Smooth muscle cell (in vitro differentiated cells): ENCODE results near the gene PET100. TPM values are rescaled to one million over a fixed set of nuclear protein-coding genes. Genes with fewer than 3 reads are reported as not detected.

Source experiments
- DNase-seq: peaks from one replicate; lab custom pipeline; 2025; ENCODE audit not compliant: unreplicated experiment; lab: John Stamatoyannopoulos, UW
- H2AFZ ChIP-seq: fragments of 200-600 bp; sonication (generic); 2 replicates; pipeline ENCODE4 v1.6.0; 2016; ENCODE audit warnings: antibody characterized with exemption, low read depth, mild to moderate bottlenecking
- H3F3A ChIP-seq: fragments of 200-600 bp; sonication (generic); 2 replicates; pipeline ENCODE4 v1.6.0; 2017; ENCODE audit warnings: antibody characterized with exemption, low read depth
- H3K27ac ChIP-seq: fragments of 200-600 bp; sonication (generic); 2 replicates; pipeline ENCODE4 v1.5.1; 2016; ENCODE audit warnings: low read depth, mild to moderate bottlenecking
- H3K27me3 ChIP-seq: fragments of 200-600 bp; sonication (generic); 2 replicates; pipeline ENCODE4 v1.6.1; 2016; ENCODE audit warnings: low read depth, mild to moderate bottlenecking
- H3K36me3 ChIP-seq: fragments of 200-600 bp; sonication (generic); 2 replicates; pipeline ENCODE4 v1.5.1; 2016; ENCODE audit warnings: low read depth
- H3K4me1 ChIP-seq: fragments of 200-600 bp; sonication (generic); 2 replicates; pipeline ENCODE4 v1.5.1; 2016; ENCODE audit warnings: low read depth
- H3K4me2 ChIP-seq: fragments of 200-600 bp; sonication (generic); 2 replicates; pipeline ENCODE4 v1.6.0; 2016; ENCODE audit warnings: mild to moderate bottlenecking
- H3K4me3 ChIP-seq: fragments of 200-600 bp; sonication (generic); 2 replicates; pipeline ENCODE4 v1.5.1; 2016; ENCODE audit warnings: mild to moderate bottlenecking
- H3K79me2 ChIP-seq: fragments of 200-600 bp; sonication (generic); 2 replicates; pipeline ENCODE4 v1.6.0; 2016; ENCODE audit warnings: low read depth, mild to moderate bottlenecking
- H3K9ac ChIP-seq: fragments of 200-600 bp; sonication (generic); 2 replicates; pipeline ENCODE4 v1.6.0; 2016; ENCODE audit warnings: low read depth
- H3K9me3 ChIP-seq: fragments of 200-600 bp; sonication (generic); replicated peaks from 2 replicates; pipeline ENCODE4 v1.5.1; 2016; ENCODE audit warnings: low read depth
- H4K20me1 ChIP-seq: fragments of 200-600 bp; sonication (generic); 2 replicates; pipeline ENCODE4 v1.6.0; 2016; ENCODE audit warnings: low read depth
- WGBS: methylation state at CpG from one replicate; pipeline ENCODE4 v1.1.7; 2016; ENCODE audit warnings: low lambda C conversion rate; 5-methylcytosine and 5-hydroxymethylcytosine counted together
- polyA plus RNA-seq: library from polyadenylated mRNA; unstranded; fragments of >200 nt; fragmentation: Nextera tagmentation; extraction: Ambion mirVana; gene quantifications from 2 replicates; pipeline ENCODE4 v1.2.1, GENCODE V29; 2016
- total RNA-seq: library from RNA; depleted of rRNA; stranded (reverse); fragments of >200 nt; gene quantifications from 2 replicates; pipeline ENCODE4 v1.2.3, GENCODE V29; 2014
- TF ChIP-seq, protein P1 (sequence below): fragments of 200-600 bp; sonication (generic); IDR thresholded peaks from 2 replicates; pipeline ENCODE4 v1.5.1; 2017; ENCODE audit warnings: borderline replicate concordance, mild to moderate bottlenecking, antibody characterized with exemption; ENCODE audit not compliant: insufficient read depth, poor library complexity, severe bottlenecking

Gene PET100
- total and polyA plus RNA-seq, 2 experiments from 2014 or later, result 22.1 to 354 TPM

DNA sequence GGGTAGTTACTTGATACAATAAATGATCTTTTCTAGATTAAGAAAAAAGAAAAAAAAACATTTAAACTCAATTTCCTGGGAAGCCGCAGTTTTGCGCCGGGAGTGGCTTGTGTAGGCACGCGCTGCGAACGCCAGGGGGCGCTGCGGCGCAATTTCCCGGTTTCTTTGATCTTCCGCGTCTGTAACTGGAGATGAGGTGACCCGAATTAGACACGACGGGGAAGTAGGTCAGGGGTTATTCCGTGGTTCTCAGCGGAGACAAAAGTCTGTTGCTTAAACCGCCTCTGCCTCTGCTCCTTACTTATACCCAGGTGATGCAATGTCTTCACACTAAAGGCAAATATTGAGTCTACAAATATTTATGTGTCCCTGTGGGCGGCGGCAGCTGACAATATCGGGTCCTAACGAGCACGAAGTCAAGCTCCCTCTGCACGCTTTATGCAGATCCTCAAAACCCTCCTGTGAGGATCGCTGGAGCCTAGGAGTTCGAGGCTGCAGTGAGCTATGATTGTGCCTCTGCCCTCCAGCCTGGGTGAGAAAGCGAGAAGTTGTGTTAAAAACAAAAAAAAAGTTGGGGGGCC, 22.6 kb downstream of the PET100 start:
- Histone ChIP-seq H3K4me3 (peak overlapping the region; percentile 19), H3K4me1 (no peaks in the 10 kb centered on the region), H3K9me3 (no peaks in the 10 kb centered on the region), H2AFZ (peak overlapping the region; percentile 64), H3K4me2 (peak overlapping the region; percentile 82), H3K27me3 (no peaks in the 10 kb centered on the region), H4K20me1 (no peaks in the 10 kb centered on the region), H3K9ac (no peak overlapping the region), H3K36me3 (no peaks in the 10 kb centered on the region), H3F3A (no peaks in the 10 kb centered on the region), H3K27ac (no peak overlapping the region), H3K79me2 (no peaks in the 10 kb centered on the region)
- TF ChIP-seq, protein P1, sequence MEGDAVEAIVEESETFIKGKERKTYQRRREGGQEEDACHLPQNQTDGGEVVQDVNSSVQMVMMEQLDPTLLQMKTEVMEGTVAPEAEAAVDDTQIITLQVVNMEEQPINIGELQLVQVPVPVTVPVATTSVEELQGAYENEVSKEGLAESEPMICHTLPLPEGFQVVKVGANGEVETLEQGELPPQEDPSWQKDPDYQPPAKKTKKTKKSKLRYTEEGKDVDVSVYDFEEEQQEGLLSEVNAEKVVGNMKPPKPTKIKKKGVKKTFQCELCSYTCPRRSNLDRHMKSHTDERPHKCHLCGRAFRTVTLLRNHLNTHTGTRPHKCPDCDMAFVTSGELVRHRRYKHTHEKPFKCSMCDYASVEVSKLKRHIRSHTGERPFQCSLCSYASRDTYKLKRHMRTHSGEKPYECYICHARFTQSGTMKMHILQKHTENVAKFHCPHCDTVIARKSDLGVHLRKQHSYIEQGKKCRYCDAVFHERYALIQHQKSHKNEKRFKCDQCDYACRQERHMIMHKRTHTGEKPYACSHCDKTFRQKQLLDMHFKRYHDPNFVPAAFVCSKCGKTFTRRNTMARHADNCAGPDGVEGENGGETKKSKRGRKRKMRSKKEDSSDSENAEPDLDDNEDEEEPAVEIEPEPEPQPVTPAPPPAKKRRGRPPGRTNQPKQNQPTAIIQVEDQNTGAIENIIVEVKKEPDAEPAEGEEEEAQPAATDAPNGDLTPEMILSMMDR, result peak; percentile 98
- WGBS, result 12% methylated on average over 28 of the region's 28 CpGs
- DNase-seq, result peak; percentile 66

DNA sequence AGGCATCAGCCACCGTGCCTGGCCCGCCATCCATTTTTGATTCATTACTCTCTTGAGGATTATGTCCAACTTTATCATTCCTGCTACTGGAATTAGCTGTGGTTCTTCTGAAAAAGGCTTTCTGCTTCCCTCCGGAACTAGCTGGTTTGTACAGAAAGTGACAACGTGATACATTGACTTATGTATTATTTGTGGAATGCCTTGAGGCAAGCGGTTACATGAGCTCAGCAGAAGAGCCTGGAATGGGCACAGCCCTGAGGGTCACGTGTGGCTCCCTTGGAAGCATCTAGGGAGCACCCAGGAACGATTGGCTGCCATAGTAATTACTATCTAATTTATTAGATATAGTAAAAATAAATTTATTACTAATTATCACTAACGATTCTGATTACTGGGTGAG, 24.8 kb downstream of the PET100 start:
- H2AFZ ChIP-seq, result no peak overlapping the region
- H3K27ac ChIP-seq, result no peak overlapping the region
- TF ChIP-seq, protein P1, result no peak
- H3K4me1 ChIP-seq, result no peaks in the 10 kb centered on the region
- H3K4me2 ChIP-seq, result no peak overlapping the region
- 56% methylated on average over 8 of the region's 8 CpGs for WGBS
- no peak for DNase-seq
- peaks cover 7% of the 10 kb centered on the region for H3K27me3 ChIP-seq
- H4K20me1 ChIP-seq, result no peaks in the 10 kb centered on the region
- H3K9me3 ChIP-seq, result no peaks in the 10 kb centered on the region
- no peak overlapping the region for H3K4me3 ChIP-seq
- no peaks in the 10 kb centered on the region for H3F3A ChIP-seq
- no peaks in the 10 kb centered on the region for H3K79me2 ChIP-seq
- H3K36me3 ChIP-seq, result no peaks in the 10 kb centered on the region
- no peak overlapping the region for H3K9ac ChIP-seq

DNA sequence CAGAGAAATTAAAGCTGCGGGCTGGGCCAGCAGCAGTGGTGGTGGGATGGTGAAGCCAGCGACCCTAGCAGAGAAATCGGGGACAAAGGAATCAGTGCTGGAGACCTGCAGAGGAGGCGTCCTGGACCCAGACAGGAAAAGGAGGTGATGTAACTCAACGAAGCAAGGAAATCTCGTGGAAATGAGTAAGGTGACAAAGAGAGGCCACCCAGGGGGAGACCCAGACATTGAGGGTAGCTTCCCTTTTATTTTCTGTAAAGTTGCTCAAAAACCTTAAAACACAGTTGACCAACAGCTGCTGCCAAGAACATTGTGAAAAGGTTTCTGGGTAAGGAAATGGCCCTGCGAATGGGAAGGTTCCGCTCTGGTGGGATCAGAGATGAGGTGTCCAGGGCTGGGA, 26.0 kb downstream of the PET100 start:
- Histone ChIP-seq H3K4me3 (no peak overlapping the region), H3K27ac (no peak overlapping the region), H3K9ac (no peak overlapping the region), H3K4me2 (no peak overlapping the region), H3K27me3 (peaks cover 8% of the 10 kb centered on the region), H3K4me1 (no peaks in the 10 kb centered on the region), H4K20me1 (no peaks in the 10 kb centered on the region), H2AFZ (no peak overlapping the region), H3K36me3 (no peaks in the 10 kb centered on the region), H3K79me2 (no peaks in the 10 kb centered on the region), H3K9me3 (no peaks in the 10 kb centered on the region), H3F3A (no peaks in the 10 kb centered on the region)
- no peak for DNase-seq
- WGBS, result 79% methylated on average over 8 of the region's 8 CpGs
- TF ChIP-seq, protein P1, result no peak

DNA sequence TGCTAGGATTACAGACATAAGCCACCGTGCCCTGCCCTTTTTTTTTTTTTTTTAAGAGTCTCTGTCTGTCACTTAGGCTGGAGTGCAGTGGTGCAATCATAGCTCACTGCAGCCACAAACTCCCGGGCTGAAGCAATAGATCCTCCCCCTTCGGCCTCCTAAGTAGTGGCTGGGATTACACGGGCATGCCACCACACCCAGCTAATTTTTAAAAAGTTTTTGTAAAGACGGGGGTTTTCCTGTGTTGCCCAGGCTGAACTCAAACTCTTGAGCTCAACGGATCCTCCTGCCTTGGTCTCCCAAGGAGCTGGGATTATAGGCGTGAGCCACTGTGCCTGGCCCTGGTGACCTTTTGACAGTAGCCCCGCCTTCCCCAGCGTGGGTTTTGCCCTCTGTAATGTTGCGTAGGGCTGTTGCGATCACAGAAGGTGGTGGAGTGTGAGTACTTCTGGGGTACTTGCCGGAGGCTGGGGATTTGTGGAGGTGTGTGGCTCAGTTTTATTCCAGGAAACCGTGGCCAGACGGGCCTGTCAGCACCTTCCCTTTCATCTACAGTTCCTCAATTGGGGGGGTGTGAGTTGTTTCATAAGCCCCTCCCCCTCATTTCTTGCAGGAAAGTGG, 27.6 kb downstream of the PET100 start:
- Histone ChIP-seq H3F3A (no peaks in the 10 kb centered on the region), H3K36me3 (no peaks in the 10 kb centered on the region), H3K4me1 (no peaks in the 10 kb centered on the region), H3K27me3 (peaks cover 16% of the 10 kb centered on the region), H3K27ac (no peak overlapping the region), H3K4me2 (no peak overlapping the region), H3K79me2 (no peaks in the 10 kb centered on the region), H3K9me3 (no peaks in the 10 kb centered on the region), H3K4me3 (no peak overlapping the region), H3K9ac (no peak overlapping the region), H2AFZ (no peak overlapping the region), H4K20me1 (no peaks in the 10 kb centered on the region)
- DNase-seq, result no peak
- TF ChIP-seq, protein P1, result no peak
- 60% methylated on average over 14 of the region's 14 CpGs for WGBS
